ENCODE measurements around the gene C1orf105.

The C1orf105 gene

GRCh38 chr1:172457479-172458130 is 37.1 kb downstream of the C1orf105 start:
- TF ChIP-seq CTCF (IDR thresholded peaks at IDR 0.05; ENCODE audit: low read depth, low read length), result no peak
- in situ Hi-C loops (cut with HindIII; ENCODE audit: low sequenced_read_pairs), result no loop called here
- DNase-seq (ENCODE audit: low read depth, low spot score), result no peak
- no peak overlapping the region for H3K4me3 ChIP-seq (ENCODE audit: low read depth, low read length)

DNA sequence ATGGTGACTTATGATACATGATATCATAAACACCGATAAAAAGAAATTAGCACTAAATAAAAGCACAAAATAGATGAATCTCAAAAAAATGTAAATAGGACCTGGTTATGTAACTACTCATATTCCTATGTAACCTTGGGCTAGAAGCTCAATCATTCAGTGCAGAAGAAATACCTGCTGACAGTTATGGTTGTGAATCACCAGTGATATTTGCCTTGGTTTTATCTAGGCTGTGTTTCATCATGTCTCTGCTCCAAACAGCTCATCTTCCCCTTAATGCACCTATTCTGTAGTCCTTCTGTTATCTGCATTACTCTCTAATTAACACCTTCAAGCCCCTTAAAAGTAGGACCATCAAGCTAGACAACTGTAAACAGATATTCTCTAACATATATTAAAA is 39.7 kb downstream of the C1orf105 start:
- no peak overlapping the region for H3K4me3 ChIP-seq (ENCODE audit: low read depth, low read length)
- in situ Hi-C loops (cut with HindIII; ENCODE audit: low sequenced_read_pairs), result no loop called here
- no peak for TF ChIP-seq CTCF (IDR thresholded peaks at IDR 0.05; ENCODE audit: low read depth, low read length)
- no peak for DNase-seq (ENCODE audit: low read depth, low spot score)

DNA sequence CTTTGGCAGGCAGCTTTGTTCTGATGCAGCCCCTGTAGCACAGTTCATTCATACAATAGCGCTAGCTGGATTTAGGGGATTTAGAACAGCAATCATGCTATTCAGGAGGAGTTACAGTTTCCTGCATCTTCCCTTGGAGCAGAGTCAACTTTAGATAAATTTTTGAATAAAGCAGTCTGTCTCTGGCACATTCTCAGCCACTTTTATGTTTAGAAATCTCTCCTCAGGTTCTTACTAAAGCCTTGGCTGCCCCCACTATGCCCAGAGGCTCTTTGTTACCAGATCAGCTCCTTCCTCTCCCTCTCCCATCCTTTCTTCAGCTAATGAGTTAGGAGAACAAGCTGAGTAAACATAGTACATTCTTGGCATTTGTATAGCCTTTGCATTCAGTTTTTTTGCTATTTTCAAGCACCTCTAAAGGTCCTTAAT is 40.4 kb downstream of the C1orf105 start:
- H3K4me3 ChIP-seq (ENCODE audit: low read depth, low read length), result no peak overlapping the region
- DNase-seq (ENCODE audit: low read depth, low spot score), result peak; percentile 32
- TF ChIP-seq CTCF (IDR thresholded peaks at IDR 0.05; ENCODE audit: low read depth, low read length), result no peak
- in situ Hi-C loops (cut with HindIII; ENCODE audit: low sequenced_read_pairs), result no loop called here

- no peak for DNase-seq (ENCODE audit: low read depth, low spot score)
- TF ChIP-seq CTCF (IDR thresholded peaks at IDR 0.05; ENCODE audit: low read depth, low read length), result no peak
- no peak overlapping the region for H3K4me3 ChIP-seq (ENCODE audit: low read depth, low read length)
- in situ Hi-C loops (cut with HindIII; ENCODE audit: low sequenced_read_pairs), result no loop called here
Observed at GRCh38 chr1:172465617-172466016, 45.1 kb downstream of the C1orf105 start.

- in situ Hi-C loops (cut with HindIII; ENCODE audit: low sequenced_read_pairs), result no loop called here
- no peak overlapping the region for H3K4me3 ChIP-seq (ENCODE audit: low read depth, low read length)
- no peak for DNase-seq (ENCODE audit: low read depth, low spot score)
- TF ChIP-seq CTCF (IDR thresholded peaks at IDR 0.05; ENCODE audit: low read depth, low read length), result no peak
Observed at GRCh38 chr1:172466795-172467407, 46.4 kb downstream of the C1orf105 start.

GRCh38 chr1:172467446-172467845 is 47.0 kb downstream of the C1orf105 start:
- in situ Hi-C loops (cut with HindIII; ENCODE audit: low sequenced_read_pairs), result no loop called here
- DNase-seq (ENCODE audit: low read depth, low spot score), result no peak
- TF ChIP-seq CTCF (IDR thresholded peaks at IDR 0.05; ENCODE audit: low read depth, low read length), result no peak
- H3K4me3 ChIP-seq (ENCODE audit: low read depth, low read length), result no peak overlapping the region
